Nephron progenitor cell (in vitro differentiated cells): Measurements from ENCODE around the gene GALNT2.

ENCODE experiments used
- DNase-seq: peaks from one replicate; pipeline ENCODE4 v3.0.0; 2021
- H3K27ac Mint-ChIP-seq: 2 replicates; pipeline ENCODE4 v1.8.0; 2021; ENCODE audit warnings: mild to moderate bottlenecking, moderate library complexity, mixed read lengths
- H3K27me3 Mint-ChIP-seq: 2 replicates; pipeline ENCODE4 v1.8.0; 2021; ENCODE audit warnings: mild to moderate bottlenecking, low read depth, mixed read lengths; ENCODE audit not compliant: poor library complexity
- H3K36me3 Mint-ChIP-seq: 2 replicates; pipeline ENCODE4 v1.8.0; 2021; ENCODE audit warnings: low read depth, mixed read lengths
- H3K4me1 Mint-ChIP-seq: 2 replicates; pipeline ENCODE4 v1.8.0; 2021; ENCODE audit warnings: mixed read lengths
- H3K4me3 Mint-ChIP-seq: 2 replicates; pipeline ENCODE4 v1.8.0; 2021; ENCODE audit warnings: mild to moderate bottlenecking, moderate library complexity, mixed read lengths
- H3K9me3 Mint-ChIP-seq: 2 replicates; pipeline ENCODE4 v1.8.0; 2021; ENCODE audit warnings: mild to moderate bottlenecking, moderate library complexity, mixed read lengths
- TF ChIP-seq, protein P1 (sequence below): fragments of 200-600 bp; sonication (generic); IDR thresholded peaks from 2 replicates; pipeline ENCODE4 v1.5.0; 2021; ENCODE audit warnings: antibody characterized with exemption

Gene GALNT2

GRCh38 chr1:230153641-230154296 is 86.7 kb downstream of the GALNT2 start:
- Mint-ChIP-seq H3K27ac (peak overlapping the region; percentile 52), H3K4me1 (peaks cover 73% of the 10 kb centered on the region), H3K9me3 (peaks cover 5% of the 10 kb centered on the region), H3K27me3 (peaks cover 4% of the 10 kb centered on the region), H3K36me3 (peaks cover 23% of the 10 kb centered on the region), H3K4me3 (no peak overlapping the region)
- TF ChIP-seq, protein P1, sequence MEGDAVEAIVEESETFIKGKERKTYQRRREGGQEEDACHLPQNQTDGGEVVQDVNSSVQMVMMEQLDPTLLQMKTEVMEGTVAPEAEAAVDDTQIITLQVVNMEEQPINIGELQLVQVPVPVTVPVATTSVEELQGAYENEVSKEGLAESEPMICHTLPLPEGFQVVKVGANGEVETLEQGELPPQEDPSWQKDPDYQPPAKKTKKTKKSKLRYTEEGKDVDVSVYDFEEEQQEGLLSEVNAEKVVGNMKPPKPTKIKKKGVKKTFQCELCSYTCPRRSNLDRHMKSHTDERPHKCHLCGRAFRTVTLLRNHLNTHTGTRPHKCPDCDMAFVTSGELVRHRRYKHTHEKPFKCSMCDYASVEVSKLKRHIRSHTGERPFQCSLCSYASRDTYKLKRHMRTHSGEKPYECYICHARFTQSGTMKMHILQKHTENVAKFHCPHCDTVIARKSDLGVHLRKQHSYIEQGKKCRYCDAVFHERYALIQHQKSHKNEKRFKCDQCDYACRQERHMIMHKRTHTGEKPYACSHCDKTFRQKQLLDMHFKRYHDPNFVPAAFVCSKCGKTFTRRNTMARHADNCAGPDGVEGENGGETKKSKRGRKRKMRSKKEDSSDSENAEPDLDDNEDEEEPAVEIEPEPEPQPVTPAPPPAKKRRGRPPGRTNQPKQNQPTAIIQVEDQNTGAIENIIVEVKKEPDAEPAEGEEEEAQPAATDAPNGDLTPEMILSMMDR = no peak
- DNase-seq = no peak

DNA sequence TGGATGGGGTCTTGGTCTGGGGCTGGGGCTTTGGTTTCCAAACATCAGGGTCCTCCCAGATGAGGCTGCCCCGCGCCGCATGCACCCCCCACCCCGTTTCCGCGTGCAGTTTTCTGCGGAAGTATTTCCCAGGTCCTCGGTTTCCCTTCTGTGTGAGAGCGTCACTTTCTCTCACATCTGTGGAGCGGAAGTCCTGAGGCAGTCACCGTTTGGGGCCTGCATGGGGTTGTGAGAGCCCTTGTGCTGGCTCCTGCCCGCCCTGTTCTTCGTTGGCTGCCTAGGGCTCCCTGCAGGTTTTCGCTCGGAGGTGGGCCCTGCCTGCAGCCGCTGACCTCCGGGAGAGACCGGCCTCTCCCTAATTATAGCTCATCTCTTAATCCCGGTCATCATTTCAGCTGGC is 88.0 kb downstream of the GALNT2 start:
- DNase-seq = no peak
- peaks cover 72% of the 10 kb centered on the region for H3K4me1 Mint-ChIP-seq
- peaks cover 23% of the 10 kb centered on the region for H3K36me3 Mint-ChIP-seq
- peaks cover 4% of the 10 kb centered on the region for H3K27me3 Mint-ChIP-seq
- peaks cover 5% of the 10 kb centered on the region for H3K9me3 Mint-ChIP-seq
- H3K4me3 Mint-ChIP-seq = no peak overlapping the region
- TF ChIP-seq, protein P1 = no peak
- H3K27ac Mint-ChIP-seq = no peak overlapping the region

DNA sequence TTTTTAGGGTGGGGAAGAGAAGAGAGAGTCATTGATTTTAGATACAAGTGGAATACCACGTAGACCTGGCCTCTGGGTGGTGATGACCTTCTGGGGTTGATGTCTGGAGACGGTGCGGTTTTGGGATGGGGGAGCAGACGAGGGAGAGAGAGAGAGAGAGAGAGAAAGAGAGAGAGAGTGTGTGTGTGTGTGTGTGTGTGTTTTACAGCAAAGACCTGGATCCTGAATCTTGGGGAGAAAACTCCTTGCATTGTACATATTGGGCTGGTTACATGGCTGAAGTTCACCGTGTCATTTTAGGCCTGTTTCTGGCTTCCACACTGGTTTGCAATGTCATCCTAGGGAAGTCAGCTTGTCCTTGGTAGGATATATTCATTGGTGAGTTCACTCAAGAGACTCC is 89.0 kb downstream of the GALNT2 start:
- no peak for DNase-seq
- peaks cover 5% of the 10 kb centered on the region for H3K9me3 Mint-ChIP-seq
- H3K27me3 Mint-ChIP-seq = peaks cover 4% of the 10 kb centered on the region
- H3K4me3 Mint-ChIP-seq = no peak overlapping the region
- peaks cover 65% of the 10 kb centered on the region for H3K4me1 Mint-ChIP-seq
- H3K36me3 Mint-ChIP-seq = peaks cover 22% of the 10 kb centered on the region
- TF ChIP-seq, protein P1 = no peak
- H3K27ac Mint-ChIP-seq = no peak overlapping the region

GRCh38 chr1:230156536-230156935 is 89.5 kb downstream of the GALNT2 start:
- H3K9me3 Mint-ChIP-seq = peaks cover 5% of the 10 kb centered on the region
- H3K4me1 Mint-ChIP-seq = peaks cover 65% of the 10 kb centered on the region
- TF ChIP-seq, protein P1 = no peak
- peaks cover 17% of the 10 kb centered on the region for H3K36me3 Mint-ChIP-seq
- H3K27ac Mint-ChIP-seq = no peak overlapping the region
- H3K27me3 Mint-ChIP-seq = peaks cover 2% of the 10 kb centered on the region
- no peak overlapping the region for H3K4me3 Mint-ChIP-seq
- DNase-seq = no peak

GRCh38 chr1:230157420-230158390 is 90.7 kb downstream of the GALNT2 start:
- Mint-ChIP-seq H3K4me3 (no peak overlapping the region), H3K27me3 (no peaks in the 10 kb centered on the region), H3K9me3 (peaks cover 5% of the 10 kb centered on the region), H3K4me1 (peaks cover 57% of the 10 kb centered on the region), H3K27ac (no peak overlapping the region), H3K36me3 (peaks cover 17% of the 10 kb centered on the region)
- TF ChIP-seq, protein P1 = no peak
- DNase-seq = no peak
